ENCODE results near the gene LARGE1. TPM values are rescaled to one million over a fixed set of nuclear protein-coding genes. Genes with fewer than 3 reads are reported as not detected.

Gene LARGE1
- total and polyA plus RNA-seq, 2 of the 4 experiments (the other 2 are of a cell fraction): 6.2 to 12.4 TPM

DNA sequence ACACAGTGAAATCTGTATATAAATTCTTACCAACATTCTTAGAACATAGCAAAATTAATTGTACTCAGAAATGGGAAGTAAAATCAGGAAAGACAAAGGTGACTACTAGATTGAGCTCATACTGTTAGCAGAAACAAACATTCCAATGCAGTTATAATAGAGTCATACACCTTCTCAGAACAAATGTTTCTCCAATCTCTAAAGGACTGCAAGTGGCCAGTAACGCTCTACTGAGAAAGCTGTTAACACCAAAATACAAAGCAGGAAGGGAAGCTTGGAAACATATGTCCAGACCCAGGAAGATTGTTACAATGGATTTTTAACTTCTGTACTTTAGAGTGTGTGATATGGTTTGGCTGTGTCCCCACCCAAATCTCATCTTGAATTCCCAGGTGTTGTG is 341.5 kb downstream of the LARGE1 start:
- no peak overlapping the region for H3K4me2 ChIP-seq (ENCODE audit: low read depth, low read length)
- no peak overlapping the region for H3K56ac ChIP-seq (ENCODE audit: extremely low read depth, insufficient read depth, low read length)
- no peak overlapping the region for H3K14ac ChIP-seq (replicated peaks; ENCODE audit: low read depth, low read length)
- no peak overlapping the region for H2BK15ac ChIP-seq (ENCODE audit: low read depth, low read length)
- ChIA-PET POLR2A (ENCODE audit: unreplicated experiment) (no interaction called here), CTCF (no interaction called here)
- no peak overlapping the region for H3K4ac ChIP-seq (ENCODE audit: low read depth, low read length)
- no peaks in the 10 kb centered on the region for H3K4me1 ChIP-seq (ENCODE audit: control insufficient read depth, insufficient read depth, low read length)
- H3K9me1 ChIP-seq (ENCODE audit: insufficient read depth, low read length): no peaks in the 10 kb centered on the region
- H2BK120ac ChIP-seq (ENCODE audit: low read depth, low read length): no peak overlapping the region
- WGBS, 2 experiments (ENCODE audit: extremely low coverage in 2 of 2, insufficient read length in 1 of 2): no CpG with 5 or more reads among the region's 1 CpG
- DNase-seq (no peak), ATAC-seq (ENCODE audit: low read depth) (no peak)
- in situ Hi-C loops (cut with MboI; ENCODE audit: low sequenced_read_pairs) (loop anchor here (5.0 kb wide), 1 partner anchor 276 kb away; no protein-coding TSS in a partner anchor), intact Hi-C loops (cut with micrococcal nuclease) (loop anchor here (1.0 kb wide), 3 partner anchors 59 to 343 kb away; no protein-coding TSS in a partner anchor), dilution Hi-C loops (cut with HindIII; ENCODE audit: low sequenced_read_pairs, unreplicated experiment) (no loop called here)
- no peak for TF ChIP-seq MXI1 (IDR thresholded peaks at IDR 0.05; ENCODE audit: borderline replicate concordance, low read depth, low read length)
- no peak overlapping the region for H3K27ac ChIP-seq (ENCODE audit: insufficient read depth, low read length)
- no peak overlapping the region for H2BK20ac ChIP-seq (ENCODE audit: low read depth, low read length)
- H3K23ac ChIP-seq (ENCODE audit: low read depth, low read length): no peak overlapping the region
- H3K79me1 ChIP-seq (ENCODE audit: low read depth in 1 of 2, low read length in 2 of 2): no peaks in the 10 kb centered on the region
- H2AK9ac ChIP-seq (replicated peaks; ENCODE audit: low read depth, low read length, poor library complexity): no peak overlapping the region
- no peaks in the 10 kb centered on the region for H3K9me3 ChIP-seq (ENCODE audit: control insufficient read depth, insufficient read depth, low read length)
- no peak overlapping the region for H4K91ac ChIP-seq (ENCODE audit: insufficient read depth, low read depth, low read length)
- no peak overlapping the region for H3K9ac ChIP-seq (ENCODE audit: low read depth, low read length)
- no peak overlapping the region for H2AK5ac ChIP-seq (ENCODE audit: low read depth, low read length)
- no peak overlapping the region for H2AFZ ChIP-seq (replicated peaks; ENCODE audit: low read length, poor library complexity)
- no peak overlapping the region for H3K18ac ChIP-seq (ENCODE audit: low read depth, low read length)
- H2BK5ac ChIP-seq (ENCODE audit: low read depth, low read length, poor library complexity, severe bottlenecking): no peak overlapping the region
- H3K36me3 ChIP-seq (ENCODE audit: control insufficient read depth, insufficient read depth, low read length): no peaks in the 10 kb centered on the region
- H4K8ac ChIP-seq (ENCODE audit: low read depth in 2 of 2, low read length in 2 of 2): no peak overlapping the region
- no peaks in the 10 kb centered on the region for H4K20me1 ChIP-seq (ENCODE audit: insufficient read depth, low read length)
- H3K27me3 ChIP-seq (ENCODE audit: control insufficient read depth, insufficient read depth, low read length): no peaks in the 10 kb centered on the region
- H4K5ac ChIP-seq (ENCODE audit: low read depth, low read length): no peak overlapping the region
- H3K4me3 ChIP-seq (ENCODE audit: insufficient read depth, low read depth, low read length): no peak overlapping the region
- BruUV-seq (replicated peaks): no TSS peak

Data from IMR-90 (cell line).